ENCODE results near the gene FAM32A.

FAM32A gene

DNA sequence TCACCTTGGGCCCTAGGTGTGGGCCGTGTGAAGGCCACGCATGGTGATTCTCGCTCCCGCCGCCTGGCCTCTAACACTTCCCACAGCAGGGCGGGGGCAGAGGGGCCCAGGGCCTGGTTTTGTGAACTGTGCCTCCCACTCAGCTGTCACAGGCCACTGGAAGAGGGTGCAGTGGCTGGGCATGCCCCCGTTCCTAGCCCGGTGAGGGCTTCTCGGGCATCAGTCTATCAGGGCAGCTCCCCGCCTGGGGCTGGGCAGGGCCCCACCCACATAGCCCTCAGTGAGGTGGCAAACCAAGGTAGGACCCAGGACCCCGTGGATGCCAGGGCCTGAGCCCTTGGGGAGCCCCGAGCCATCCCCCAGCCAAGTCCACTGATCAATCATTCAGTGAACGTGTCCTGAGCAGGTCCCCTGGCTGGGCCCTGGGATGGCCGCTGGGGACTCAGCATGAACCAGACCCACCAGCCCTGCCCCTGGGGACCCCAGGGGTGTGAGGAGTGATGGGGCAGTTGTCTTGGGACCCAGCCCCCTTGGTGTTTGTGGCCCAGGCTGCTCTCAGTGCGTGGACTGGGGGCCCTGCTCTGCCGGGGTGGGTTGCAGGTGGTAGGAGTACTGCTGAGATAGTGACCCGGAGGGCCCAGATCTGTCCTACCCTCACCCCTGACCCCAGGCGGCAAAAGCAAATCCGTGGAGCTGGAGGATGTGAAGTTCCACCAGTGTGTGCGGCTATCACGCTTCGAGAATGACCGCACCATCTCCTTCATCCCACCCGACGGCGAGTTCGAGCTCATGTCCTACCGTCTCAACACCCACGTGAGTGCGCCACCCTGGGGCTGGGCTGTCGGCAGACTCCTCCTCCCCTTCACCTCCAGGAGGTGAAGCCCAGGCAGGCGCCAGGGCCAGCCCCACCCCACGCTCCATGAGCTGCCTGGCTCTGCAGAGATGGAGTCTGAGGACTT, 41.9 kb downstream of the FAM32A start:
- no peak for DNase-seq

GRCh38 chr19:16227837-16228636, 42.8 kb downstream of the FAM32A start:
- DNase-seq: no peak

DNA sequence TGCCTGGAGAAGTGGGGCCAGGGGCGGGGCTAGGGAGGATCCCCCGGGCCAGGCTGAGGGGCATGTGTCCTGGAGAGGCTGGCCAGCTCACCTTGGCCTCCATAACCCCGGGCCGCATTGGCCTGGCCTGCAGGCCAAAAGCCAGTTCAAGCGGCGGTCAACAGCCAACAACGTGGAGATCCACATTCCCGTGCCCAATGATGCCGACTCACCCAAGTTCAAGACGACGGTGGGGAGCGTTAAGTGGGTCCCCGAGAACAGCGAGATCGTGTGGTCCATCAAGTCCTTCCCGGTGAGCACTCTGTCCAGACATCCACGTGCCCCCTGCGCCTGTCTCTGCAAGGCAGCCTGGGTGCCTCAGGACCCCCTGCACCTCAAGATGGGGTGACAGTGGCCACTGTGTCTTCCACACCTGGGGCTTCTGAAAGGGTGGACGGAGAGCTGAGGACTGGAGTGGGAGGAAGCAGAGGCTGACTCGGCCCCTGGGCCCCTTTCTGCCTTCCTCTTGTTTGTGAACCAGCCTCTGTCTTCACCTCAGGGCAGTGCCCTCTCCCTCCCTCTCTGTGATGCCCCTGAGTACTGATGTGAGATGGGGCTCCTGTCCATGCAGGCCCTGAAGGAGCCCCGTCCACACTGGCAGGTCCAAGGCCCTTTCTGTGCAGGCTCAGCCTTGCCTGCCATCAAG, 43.6 kb downstream of the FAM32A start:
- no peak for DNase-seq

GRCh38 chr19:16229322-16229641, 44.1 kb downstream of the FAM32A start:
- DNase-seq: no peak

DNA sequence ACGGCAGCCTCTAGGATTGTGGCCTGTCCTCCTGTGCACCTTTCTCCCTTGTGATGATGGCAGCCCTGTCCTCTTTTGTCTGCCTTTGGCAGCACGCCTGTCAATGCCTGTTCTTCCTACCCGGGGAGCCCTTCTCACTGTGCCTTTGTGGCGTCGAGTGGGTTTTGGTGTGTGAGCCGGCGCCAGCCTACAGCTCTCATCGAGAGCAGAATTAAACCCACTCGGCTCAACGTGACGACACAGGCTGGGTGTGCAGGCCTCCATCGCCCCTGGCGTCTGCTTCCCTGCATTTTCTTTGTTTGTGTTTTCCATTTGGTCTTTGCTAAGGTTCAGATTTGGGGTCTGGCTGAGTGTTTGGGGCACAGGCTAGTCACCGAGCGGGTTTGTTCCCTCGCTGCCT, 46.9 kb downstream of the FAM32A start:
- no peak for DNase-seq

DNA sequence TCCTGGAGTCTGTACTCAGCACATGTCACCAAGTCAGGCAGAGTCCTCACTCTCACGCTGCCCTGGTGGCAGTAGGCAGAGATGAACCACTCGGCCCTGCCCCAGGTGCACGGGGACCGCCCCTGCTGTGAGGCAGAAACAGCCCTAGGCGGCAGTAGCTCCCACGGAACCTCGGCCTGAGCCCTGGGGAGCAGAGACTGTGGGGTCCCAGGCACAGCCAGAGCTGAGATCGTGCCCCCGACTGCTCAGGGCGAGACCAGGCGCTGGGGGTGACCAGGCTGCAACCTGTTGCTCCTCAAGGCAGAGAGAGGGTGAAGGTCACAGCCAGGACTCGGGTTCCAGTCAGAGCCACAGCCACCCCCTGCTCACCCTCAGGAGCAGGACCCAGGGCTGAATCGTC, 47.4 kb downstream of the FAM32A start:
- no peak for DNase-seq

DNA sequence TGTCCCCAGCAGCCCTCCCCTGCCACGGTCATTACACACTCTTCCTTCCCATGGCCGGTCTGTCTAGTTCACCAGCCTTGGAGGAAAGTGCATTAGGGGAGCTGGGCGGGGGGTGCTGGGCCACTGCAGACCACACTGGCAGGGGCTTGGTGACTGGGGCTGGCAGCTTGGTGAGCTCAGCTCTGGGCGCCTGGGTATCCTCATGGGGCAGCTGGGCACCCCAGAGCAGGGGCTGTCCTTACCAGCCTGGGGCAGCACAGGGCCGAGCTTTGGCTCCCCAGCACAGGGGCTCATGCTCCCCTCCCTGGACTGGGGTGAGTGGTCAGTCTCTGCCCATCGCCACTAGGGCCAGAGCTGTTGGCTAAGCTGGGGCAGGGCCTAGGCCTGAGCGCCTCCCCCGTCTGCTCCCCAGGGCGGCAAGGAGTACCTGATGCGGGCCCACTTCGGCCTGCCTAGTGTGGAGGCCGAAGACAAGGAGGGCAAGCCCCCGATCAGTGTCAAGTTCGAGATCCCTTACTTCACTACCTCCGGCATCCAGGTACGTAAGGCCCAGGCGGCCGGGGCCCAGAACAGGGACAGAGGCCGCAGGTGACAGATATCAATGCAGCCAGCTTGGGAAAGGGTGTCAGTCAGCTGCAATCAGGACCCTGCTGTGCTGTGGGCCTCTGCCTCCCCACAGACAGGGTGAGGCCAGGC, 48.0 kb downstream of the FAM32A start:
- DNase-seq: no peak

- DNase-seq: no peak
Measured at GRCh38 chr19:16233836-16234551, 48.8 kb downstream of the FAM32A start.

DNA sequence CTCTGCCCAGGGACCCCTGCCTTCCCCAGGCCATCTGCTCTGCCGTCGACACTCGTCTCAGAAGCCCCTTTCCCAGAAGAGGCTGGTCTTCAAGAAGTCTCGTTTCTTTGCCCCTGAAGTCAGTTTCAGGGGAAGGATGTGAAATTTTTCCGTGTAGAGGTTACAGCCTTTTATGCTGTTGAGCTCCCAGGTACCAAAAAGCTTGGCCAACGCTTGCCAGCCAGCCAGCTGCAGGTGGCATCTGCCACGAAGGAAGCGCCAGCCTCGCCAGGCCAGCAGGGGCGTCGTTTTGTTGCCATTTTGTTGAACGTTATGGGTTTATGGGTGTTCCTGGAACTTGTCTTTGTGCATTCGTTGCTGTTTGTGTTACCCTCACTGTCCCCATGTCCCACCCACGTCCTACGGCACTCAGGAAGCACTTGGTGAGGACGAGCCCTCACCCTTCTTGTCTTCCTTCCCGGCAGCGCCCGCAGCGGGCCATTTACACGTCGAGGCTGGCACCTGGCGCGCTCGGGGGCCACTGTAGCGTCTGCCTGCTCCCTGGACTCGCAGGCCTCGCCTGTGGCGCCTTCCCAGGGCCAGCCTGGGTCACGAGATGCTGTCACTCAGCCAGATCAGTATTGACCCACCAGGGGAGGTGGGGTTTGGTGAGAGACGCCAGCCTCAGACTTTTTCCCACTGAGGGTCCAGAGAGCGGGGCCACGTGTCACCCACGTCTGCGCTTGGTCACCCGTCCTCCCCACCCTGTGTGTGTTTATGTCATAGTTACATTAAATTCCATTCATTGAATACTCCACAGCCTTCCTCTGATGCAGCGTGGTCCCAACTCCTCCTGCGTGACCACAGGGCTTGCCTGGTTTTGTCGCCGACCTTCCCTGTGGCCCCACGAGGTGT, 49.6 kb downstream of the FAM32A start:
- DNase-seq: no peak

- no peak for DNase-seq
Measured at GRCh38 chr19:16235811-16236652, 50.8 kb downstream of the FAM32A start.
